Measurements from ENCODE around the gene TCAP.

- TF ChIP-seq GATA2 (IDR thresholded peaks at IDR 0.05; ENCODE audit: low read depth, low read length) (no peak), GATA3 (IDR thresholded peaks at IDR 0.05; ENCODE audit: low read depth, low read length) (no peak)
Measured at GRCh38 chr17:39663688-39664580, 1.2 kb upstream of the TCAP start.
